Measurements from ENCODE around the gene TUBD1.
A peak's percentile ranks its signal among the peaks of the same experiment; 100 is the strongest.

TUBD1 gene

GRCh38 chr17:59916446-59916845 lies 23.7 kb upstream of the TUBD1 start:
- TF ChIP-seq, protein P1, sequence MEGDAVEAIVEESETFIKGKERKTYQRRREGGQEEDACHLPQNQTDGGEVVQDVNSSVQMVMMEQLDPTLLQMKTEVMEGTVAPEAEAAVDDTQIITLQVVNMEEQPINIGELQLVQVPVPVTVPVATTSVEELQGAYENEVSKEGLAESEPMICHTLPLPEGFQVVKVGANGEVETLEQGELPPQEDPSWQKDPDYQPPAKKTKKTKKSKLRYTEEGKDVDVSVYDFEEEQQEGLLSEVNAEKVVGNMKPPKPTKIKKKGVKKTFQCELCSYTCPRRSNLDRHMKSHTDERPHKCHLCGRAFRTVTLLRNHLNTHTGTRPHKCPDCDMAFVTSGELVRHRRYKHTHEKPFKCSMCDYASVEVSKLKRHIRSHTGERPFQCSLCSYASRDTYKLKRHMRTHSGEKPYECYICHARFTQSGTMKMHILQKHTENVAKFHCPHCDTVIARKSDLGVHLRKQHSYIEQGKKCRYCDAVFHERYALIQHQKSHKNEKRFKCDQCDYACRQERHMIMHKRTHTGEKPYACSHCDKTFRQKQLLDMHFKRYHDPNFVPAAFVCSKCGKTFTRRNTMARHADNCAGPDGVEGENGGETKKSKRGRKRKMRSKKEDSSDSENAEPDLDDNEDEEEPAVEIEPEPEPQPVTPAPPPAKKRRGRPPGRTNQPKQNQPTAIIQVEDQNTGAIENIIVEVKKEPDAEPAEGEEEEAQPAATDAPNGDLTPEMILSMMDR (IDR thresholded peaks at IDR 0.05; ENCODE audit: low read depth, low read length), result no peak
- TF ChIP-seq EZH2phosphoT487 (IDR thresholded peaks at IDR 0.05; ENCODE audit: low read depth), result no peak
- Histone ChIP-seq H3K4me1 (ENCODE audit: low read length) (no peaks in the 10 kb centered on the region), H3K4me2 (ENCODE audit: low read length) (no peak overlapping the region), H4K20me1 (ENCODE audit: insufficient read depth, low read length) (no peaks in the 10 kb centered on the region), H2AFZ (ENCODE audit: low read depth, low read length) (no peak overlapping the region), H3K79me2 (ENCODE audit: low read length) (no peaks in the 10 kb centered on the region), H3K36me3 (replicated peaks; ENCODE audit: low read depth, low read length) (peaks cover 29% of the 10 kb centered on the region), H3K4me3 (ENCODE audit: low read length) (no peak overlapping the region), H3K27ac (ENCODE audit: low read length) (no peak overlapping the region), H3K9ac (ENCODE audit: low read length) (no peak overlapping the region), H3K9me3 (ENCODE audit: insufficient read depth, low read length) (no peaks in the 10 kb centered on the region), H3K27me3 (ENCODE audit: low read depth, low read length) (no peaks in the 10 kb centered on the region)

- TF ChIP-seq EZH2phosphoT487 (IDR thresholded peaks at IDR 0.05; ENCODE audit: low read depth), result no peak
- TF ChIP-seq, protein P1 (IDR thresholded peaks at IDR 0.05; ENCODE audit: low read depth, low read length), result peak; percentile 59
- Histone ChIP-seq H2AFZ (ENCODE audit: low read depth, low read length) (no peak overlapping the region), H3K36me3 (replicated peaks; ENCODE audit: low read depth, low read length) (peaks cover 21% of the 10 kb centered on the region), H3K4me3 (ENCODE audit: low read length) (no peak overlapping the region), H4K20me1 (ENCODE audit: insufficient read depth, low read length) (no peaks in the 10 kb centered on the region), H3K9me3 (ENCODE audit: insufficient read depth, low read length) (no peaks in the 10 kb centered on the region), H3K9ac (ENCODE audit: low read length) (no peak overlapping the region), H3K27me3 (ENCODE audit: low read depth, low read length) (no peaks in the 10 kb centered on the region), H3K4me1 (ENCODE audit: low read length) (no peaks in the 10 kb centered on the region), H3K4me2 (ENCODE audit: low read length) (no peak overlapping the region), H3K79me2 (ENCODE audit: low read length) (peaks cover 9% of the 10 kb centered on the region; the same call in 1 of the 2 replicates), H3K27ac (ENCODE audit: low read length) (no peak overlapping the region)
Observed at GRCh38 chr17:59914274-59914854, 21.6 kb upstream of the TUBD1 start.

- Histone ChIP-seq H3K79me2 (ENCODE audit: low read length) (peaks cover 68% of the 10 kb centered on the region), H3K36me3 (replicated peaks; ENCODE audit: low read depth, low read length) (peaks cover 10% of the 10 kb centered on the region), H3K4me2 (ENCODE audit: low read length) (no peak overlapping the region), H3K9ac (ENCODE audit: low read length) (no peak overlapping the region), H2AFZ (ENCODE audit: low read depth, low read length) (no peak overlapping the region), H3K27ac (ENCODE audit: low read length) (no peak overlapping the region), H3K4me1 (ENCODE audit: low read length) (no peaks in the 10 kb centered on the region), H3K4me3 (ENCODE audit: low read length) (no peak overlapping the region), H3K9me3 (ENCODE audit: insufficient read depth, low read length) (no peaks in the 10 kb centered on the region), H3K27me3 (ENCODE audit: low read depth, low read length) (no peaks in the 10 kb centered on the region), H4K20me1 (ENCODE audit: insufficient read depth, low read length) (0 out of 2 replicates have a peak, but pooled peaks cover 2% of the 10 kb centered on the region)
- TF ChIP-seq, protein P1 (IDR thresholded peaks at IDR 0.05; ENCODE audit: low read depth, low read length), result no peak
- TF ChIP-seq EZH2phosphoT487 (IDR thresholded peaks at IDR 0.05; ENCODE audit: low read depth), result no peak
Observed at GRCh38 chr17:59907467-59907866, 14.7 kb upstream of the TUBD1 start.

DNA sequence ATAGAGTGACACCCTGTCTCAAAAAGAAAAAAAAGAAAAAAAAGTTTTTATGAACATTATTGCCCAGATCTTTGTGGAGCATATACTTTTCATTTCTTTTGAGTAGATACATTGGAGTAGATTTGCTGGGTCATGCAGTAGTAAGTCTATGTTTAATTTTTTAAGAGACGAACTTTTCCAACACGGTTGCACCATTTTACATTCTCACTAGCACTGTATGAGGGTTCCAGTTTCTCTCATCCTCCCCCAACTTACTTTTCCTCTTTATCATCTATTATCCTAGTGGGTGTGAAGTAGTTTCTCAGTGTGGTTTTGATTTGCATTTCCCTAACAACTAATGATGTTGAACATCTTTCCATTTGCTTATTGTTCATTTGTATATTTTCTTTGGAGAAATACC lies 10.7 kb upstream of the TUBD1 start:
- Histone ChIP-seq H3K36me3 (replicated peaks; ENCODE audit: low read depth, low read length) (no peaks in the 10 kb centered on the region), H3K4me1 (ENCODE audit: low read length) (no peaks in the 10 kb centered on the region), H3K4me2 (ENCODE audit: low read length) (no peak overlapping the region), H3K27me3 (ENCODE audit: low read depth, low read length) (no peaks in the 10 kb centered on the region), H3K27ac (ENCODE audit: low read length) (no peak overlapping the region), H3K79me2 (ENCODE audit: low read length) (peaks cover 95% of the 10 kb centered on the region), H3K4me3 (ENCODE audit: low read length) (no peak overlapping the region), H2AFZ (ENCODE audit: low read depth, low read length) (no peak overlapping the region), H3K9ac (ENCODE audit: low read length) (no peak overlapping the region), H3K9me3 (ENCODE audit: insufficient read depth, low read length) (no peaks in the 10 kb centered on the region), H4K20me1 (ENCODE audit: insufficient read depth, low read length) (peaks cover 8% of the 10 kb centered on the region; the same call in 1 of the 2 replicates)
- TF ChIP-seq EZH2phosphoT487 (IDR thresholded peaks at IDR 0.05; ENCODE audit: low read depth), result no peak
- TF ChIP-seq, protein P1 (IDR thresholded peaks at IDR 0.05; ENCODE audit: low read depth, low read length), result no peak
